K562 (cell line): ENCODE results near the gene RPS17.

Experiments
- ATF3 ChIP-seq, 2 experiments: fragments of 450-650 bp in 1 of 2; sonication (generic) in 1 of 2; formaldehyde crosslinking in 1 of 2; IDR thresholded peaks in 1 of 2; conservative IDR thresholded peaks in 1 of 2; 2 replicates each; pipeline versions ENCODE4 v1.6.1 to v1.8.1; 2016 to 2023; ENCODE audit warnings: mild to moderate bottlenecking in 2 of 2, moderate library complexity in 2 of 2, inconsistent platforms in 1 of 2, missing genetic modification reagents in 1 of 2
- CTCF ChIP-seq, 3 experiments: IDR thresholded peaks in 2 of 3; conservative IDR thresholded peaks in 1 of 3; 2 replicates each; pipeline ENCODE4 v1.5.1; 2011 to 2012; ENCODE audit warnings: low read length in 3 of 3, mild to moderate bottlenecking in 3 of 3, control low read depth in 2 of 3, improper control_type of control experiment in 1 of 3, inconsistent platforms in 1 of 3, low read depth in 1 of 3, mixed read lengths in 1 of 3, moderate library complexity in 1 of 3; ENCODE audit not compliant: insufficient read depth in 2 of 3
- E2F1 ChIP-seq: sonication (generic); formaldehyde crosslinking; IDR thresholded peaks from 2 replicates; pipeline ENCODE4 v1.8.1; 2023; ENCODE audit warnings: mild to moderate bottlenecking, missing genetic modification reagents, moderate library complexity
- E2F4 ChIP-seq: sonication (generic); formaldehyde crosslinking; IDR thresholded peaks from 2 replicates; pipeline ENCODE4 v1.8.0; 2022; ENCODE audit warnings: mild to moderate bottlenecking, low read depth, missing genetic modification reagents
- EP300 ChIP-seq: IDR thresholded peaks from 2 replicates; pipeline ENCODE4 v1.6.1; 2012; ENCODE audit warnings: low read length, improper control_type of control experiment
- ETS2 ChIP-seq: IDR thresholded peaks from 2 replicates; pipeline ENCODE4 v1.6.1; 2016; ENCODE audit warnings: borderline replicate concordance, missing genetic modification characterization, mild to moderate bottlenecking, moderate library complexity, missing compliant biosample characterization; ENCODE audit not compliant: poor library complexity, severe bottlenecking
- POLR2A ChIP-seq: fragments of 450-650 bp; conservative IDR thresholded peaks from 2 replicates; pipeline ENCODE4 v1.6.1; 2016
- TARDBP ChIP-seq: fragments of 450-650 bp; IDR thresholded peaks from 2 replicates; pipeline ENCODE4 v1.6.1; 2016
- TRIM28 ChIP-seq: fragments of 450-650 bp; IDR thresholded peaks from 2 replicates; pipeline ENCODE4 v1.6.1; 2017
- ZBTB43 ChIP-seq: sonication (generic); formaldehyde crosslinking; IDR thresholded peaks from 2 replicates; pipeline ENCODE4 v1.8.0; 2023; ENCODE audit warnings: mild to moderate bottlenecking, missing genetic modification reagents
- ZZZ3 ChIP-seq: fragments of 450-650 bp; IDR thresholded peaks from 2 replicates; pipeline ENCODE4 v1.6.1; 2016; ENCODE audit warnings: antibody characterized with exemption, mild to moderate bottlenecking, moderate library complexity

- TF ChIP-seq E2F4 (CRISPR knock-in tag) (no peak), CTCF (IDR thresholded peaks at IDR 0.05 in 2 of 3, conservative IDR thresholded peaks at IDR 0.05 in 1 of 3; ENCODE audit: insufficient read depth in 2 of 3, low read depth in 1 of 3, low read length in 3 of 3) (peak; percentile 53 to 96 (median 77); a peak in 5 of 6 replicates), TRIM28 (no peak), ZZZ3 (no peak), ATF3 (IDR thresholded peaks at IDR 0.05) (no peak), ATF3 (CRISPR knock-in tag; conservative IDR thresholded peaks at IDR 0.05) (no peak), ETS2 (no peak), ZBTB43 (CRISPR knock-in tag) (no peak), E2F1 (CRISPR knock-in tag) (no peak), TARDBP (no peak), POLR2A (no peak), EP300 (no peak)
These were observed 9.5 kb downstream of the RPS17 start for GRCh38 chr15:82530606-82531379.
